ENCODE data around the gene MAP2K2.

The MAP2K2 gene

GRCh38 chr19:4061683-4062418, 62.1 kb downstream of the MAP2K2 start:
- ChIA-PET CTCF (no interaction called here), POLR2A (ENCODE audit: low non-redundant PET) (no interaction called here)

GRCh38 chr19:4061178-4061682, 62.7 kb downstream of the MAP2K2 start:
- CTCF ChIA-PET: no interaction called here
- POLR2A ChIA-PET (ENCODE audit: low non-redundant PET): no interaction called here
- H3K27ac ChIP-seq: peak overlapping the region; percentile 98
- peak; percentile 68 for DNase-seq (ENCODE audit: low spot score)
- no peak for TF ChIP-seq CTCF (conservative IDR thresholded peaks at IDR 0.05; ENCODE audit: low read depth)

More at GRCh38 chr19:4061683-4062418, 62.1 kb downstream of the MAP2K2 start:
- peak overlapping the region; percentile 98 for H3K27ac ChIP-seq
- no peak for TF ChIP-seq CTCF (conservative IDR thresholded peaks at IDR 0.05; ENCODE audit: low read depth)
- no peak for DNase-seq (ENCODE audit: low spot score)

DNA sequence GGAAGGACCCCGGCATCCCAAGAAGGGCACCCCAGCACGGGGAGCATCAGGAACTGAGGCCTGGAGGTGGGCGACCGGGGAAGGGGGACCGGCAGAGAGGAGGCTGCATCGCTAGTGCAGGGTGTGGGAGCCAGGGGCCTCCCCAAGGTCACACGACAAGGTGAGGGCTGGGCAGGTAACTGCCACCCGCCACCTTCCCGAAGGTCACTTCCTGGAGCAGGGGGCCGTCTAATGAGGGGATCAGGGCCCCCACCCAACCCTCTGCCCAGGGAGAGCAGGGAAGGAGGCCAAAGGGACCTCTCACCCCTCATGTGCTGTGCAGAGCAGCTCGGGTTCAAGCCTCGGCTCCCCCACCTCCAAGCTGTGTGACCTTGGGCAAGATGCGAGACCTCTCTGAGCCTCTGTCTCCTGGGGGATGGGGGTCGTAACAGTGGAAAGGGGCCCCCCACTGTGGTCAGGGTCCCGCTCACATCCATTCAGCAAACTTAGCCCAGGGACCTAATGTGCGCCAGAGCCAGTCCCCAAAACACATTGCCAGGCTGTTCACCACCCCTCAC, 63.2 kb downstream of the MAP2K2 start:
- TF ChIP-seq CTCF (conservative IDR thresholded peaks at IDR 0.05; ENCODE audit: low read depth): no peak
- DNase-seq (ENCODE audit: low spot score): no peak
- H3K27ac ChIP-seq: peak overlapping the region; percentile 98
- POLR2A ChIA-PET (ENCODE audit: low non-redundant PET): no interaction called here
- CTCF ChIA-PET: no interaction called here

DNA sequence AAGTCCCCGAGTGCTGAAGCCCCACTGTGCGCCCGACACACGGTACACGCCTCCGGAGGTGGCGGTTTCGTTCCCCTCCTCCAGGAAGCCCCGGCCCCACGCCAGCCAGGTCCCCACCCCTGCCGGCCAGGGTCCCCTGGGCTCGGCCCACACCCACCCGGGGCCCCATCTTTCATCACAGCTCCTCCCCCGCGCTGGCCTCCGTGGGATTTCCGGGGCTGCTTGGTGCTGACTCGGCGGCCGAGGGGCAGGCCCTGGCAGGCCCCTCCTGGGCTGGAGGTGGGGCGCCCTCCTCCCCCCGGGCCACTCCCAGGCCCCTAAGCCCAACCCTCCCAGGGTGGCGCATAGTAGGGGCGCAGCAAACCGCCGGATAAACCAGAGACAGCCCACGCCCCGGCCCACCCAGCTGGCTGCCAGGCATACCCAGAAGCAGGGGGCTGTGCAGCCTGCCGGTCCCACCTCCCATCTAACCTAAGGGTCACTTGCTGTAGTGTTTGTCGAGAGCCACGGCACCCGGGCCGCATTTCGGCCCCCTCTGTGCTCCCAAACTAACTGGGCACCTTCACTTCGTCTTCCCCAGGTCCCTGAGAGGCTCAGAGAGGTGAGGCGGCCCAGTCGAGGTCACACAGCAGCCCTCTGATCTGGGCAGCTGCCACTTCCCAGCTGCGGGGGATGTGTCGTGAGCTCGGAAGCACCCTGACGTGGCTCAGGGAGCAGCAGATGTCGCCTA, 63.9 kb downstream of the MAP2K2 start:
- peak overlapping the region; percentile 98 for H3K27ac ChIP-seq
- ChIA-PET POLR2A (ENCODE audit: low non-redundant PET) (interaction anchor here (0.8 kb wide), 1 partner anchor 75 kb away, joined by 5 read pairs; the partner anchor contains the start of gene EEF2), CTCF (no interaction called here)
- no peak for TF ChIP-seq CTCF (conservative IDR thresholded peaks at IDR 0.05; ENCODE audit: low read depth)
- peak; percentile 71 for DNase-seq (ENCODE audit: low spot score)

GRCh38 chr19:4059453-4059871, 64.5 kb downstream of the MAP2K2 start:
- H3K27ac ChIP-seq: peak overlapping the region; percentile 98
- TF ChIP-seq CTCF (conservative IDR thresholded peaks at IDR 0.05; ENCODE audit: low read depth): no peak
- ChIA-PET CTCF (no interaction called here), POLR2A (ENCODE audit: low non-redundant PET) (interaction anchor here (0.8 kb wide), 1 partner anchor 74 kb away, joined by 5 read pairs; the partner anchor contains the start of gene EEF2)
- no peak for DNase-seq (ENCODE audit: low spot score)

Data from RWPE1 (cell line).